Measurements from ENCODE around the gene CTSF. TPM values are rescaled to one million over a fixed set of nuclear protein-coding genes. Genes with fewer than 3 reads are reported as not detected.

Gene CTSF
- total RNA-seq, 4 donors from 2014 or later: 49.1 to 87.0 (median 60.6) TPM

DNA sequence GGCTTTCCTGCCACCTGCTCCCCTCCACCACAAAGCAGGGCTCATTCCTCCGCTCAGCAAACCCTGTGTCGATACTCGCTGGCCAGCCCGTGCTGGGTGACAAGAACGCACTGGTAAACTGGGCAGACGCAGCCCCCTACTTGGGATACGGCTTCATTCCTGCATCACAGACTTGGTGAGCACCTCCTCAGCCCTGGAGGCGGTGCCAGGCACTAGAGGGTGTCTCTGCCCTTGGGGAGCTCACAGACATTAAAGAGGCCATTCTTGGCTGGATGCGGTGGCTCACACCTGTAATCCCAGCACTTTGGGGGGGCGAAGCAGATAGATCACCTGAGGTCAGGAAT, 28.6 kb downstream of the CTSF start:
- no peaks in the 10 kb centered on the region for H3K27me3 ChIP-seq
- peaks cover 2 to 17% of the 10 kb centered on the region in 2 donors for H3K4me1 ChIP-seq
- no peak overlapping the region for H3K4me3 ChIP-seq
- H3K36me3 ChIP-seq: peaks cover 0 to 28% of the 10 kb centered on the region in 2 donors
- intact Hi-C loops (cut with DNase I; ENCODE audit: low total_unique reads) (no loop called here), in situ Hi-C loops (cut with MboI; ENCODE audit: low sequenced_read_pairs in 4 of 4) (no loop called here)
- no peak overlapping the region for H3K27ac ChIP-seq
- ATAC-seq (no peak), DNase-seq (no peak)
- TF ChIP-seq POLR2A (IDR thresholded peaks at IDR 0.05): no peak
- TF ChIP-seq, protein P1, sequence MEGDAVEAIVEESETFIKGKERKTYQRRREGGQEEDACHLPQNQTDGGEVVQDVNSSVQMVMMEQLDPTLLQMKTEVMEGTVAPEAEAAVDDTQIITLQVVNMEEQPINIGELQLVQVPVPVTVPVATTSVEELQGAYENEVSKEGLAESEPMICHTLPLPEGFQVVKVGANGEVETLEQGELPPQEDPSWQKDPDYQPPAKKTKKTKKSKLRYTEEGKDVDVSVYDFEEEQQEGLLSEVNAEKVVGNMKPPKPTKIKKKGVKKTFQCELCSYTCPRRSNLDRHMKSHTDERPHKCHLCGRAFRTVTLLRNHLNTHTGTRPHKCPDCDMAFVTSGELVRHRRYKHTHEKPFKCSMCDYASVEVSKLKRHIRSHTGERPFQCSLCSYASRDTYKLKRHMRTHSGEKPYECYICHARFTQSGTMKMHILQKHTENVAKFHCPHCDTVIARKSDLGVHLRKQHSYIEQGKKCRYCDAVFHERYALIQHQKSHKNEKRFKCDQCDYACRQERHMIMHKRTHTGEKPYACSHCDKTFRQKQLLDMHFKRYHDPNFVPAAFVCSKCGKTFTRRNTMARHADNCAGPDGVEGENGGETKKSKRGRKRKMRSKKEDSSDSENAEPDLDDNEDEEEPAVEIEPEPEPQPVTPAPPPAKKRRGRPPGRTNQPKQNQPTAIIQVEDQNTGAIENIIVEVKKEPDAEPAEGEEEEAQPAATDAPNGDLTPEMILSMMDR (IDR thresholded peaks at IDR 0.05 in 4 of 5, conservative IDR thresholded peaks at IDR 0.05 in 1 of 5): no peak
- H3K9me3 ChIP-seq: no peaks in the 10 kb centered on the region

DNA sequence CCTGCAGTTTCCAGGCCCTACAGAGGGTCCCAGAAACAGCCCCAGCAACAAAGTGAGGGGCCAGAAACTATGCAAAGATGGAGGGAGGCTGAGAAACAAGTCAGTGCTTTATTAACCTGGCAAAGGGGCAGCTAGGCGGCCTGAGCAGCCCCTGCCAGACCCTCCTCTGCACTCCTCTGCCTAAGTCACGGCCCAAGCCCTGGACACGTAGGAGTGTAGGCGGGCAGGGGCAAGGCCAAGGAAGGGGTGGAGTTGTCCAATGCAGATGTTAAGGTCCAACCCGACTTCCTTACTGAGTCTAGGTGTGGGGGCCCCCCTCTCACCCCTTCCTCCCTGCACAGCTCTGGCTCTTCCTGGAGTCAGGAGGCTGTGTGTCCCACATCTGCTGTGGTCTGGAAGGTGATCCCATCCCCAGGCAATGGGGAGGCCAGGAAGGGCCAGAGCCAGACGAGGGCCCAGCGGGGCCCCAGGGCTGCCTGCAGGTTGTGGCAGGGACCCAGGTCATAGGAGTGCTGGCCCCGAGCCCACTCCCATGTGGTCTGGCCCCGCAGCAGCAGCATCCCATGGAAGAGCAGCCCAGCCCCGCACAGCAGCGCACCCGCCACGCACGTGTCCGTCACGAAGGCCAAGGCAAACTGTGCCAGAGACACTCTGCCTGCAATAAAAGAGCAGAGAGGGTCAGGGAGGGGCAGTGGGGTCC, 29.1 kb downstream of the CTSF start:
- in situ Hi-C loops (cut with MboI; ENCODE audit: low sequenced_read_pairs in 4 of 4): no loop called here
- Histone ChIP-seq H3K4me1 (peaks cover 0 to 14% of the 10 kb centered on the region in 2 donors), H3K36me3 (peaks cover 0 to 28% of the 10 kb centered on the region in 2 donors), H3K27me3 (no peaks in the 10 kb centered on the region), H3K4me3 (no peak overlapping the region), H3K27ac (no peak overlapping the region), H3K9me3 (no peaks in the 10 kb centered on the region)
- intact Hi-C loops (cut with DNase I; ENCODE audit: low total_unique reads): no loop called here
- DNase-seq: no peak
- no peak for ATAC-seq
- TF ChIP-seq, protein P1 (IDR thresholded peaks at IDR 0.05 in 4 of 5, conservative IDR thresholded peaks at IDR 0.05 in 1 of 5): no peak
- TF ChIP-seq POLR2A (IDR thresholded peaks at IDR 0.05): no peak

DNA sequence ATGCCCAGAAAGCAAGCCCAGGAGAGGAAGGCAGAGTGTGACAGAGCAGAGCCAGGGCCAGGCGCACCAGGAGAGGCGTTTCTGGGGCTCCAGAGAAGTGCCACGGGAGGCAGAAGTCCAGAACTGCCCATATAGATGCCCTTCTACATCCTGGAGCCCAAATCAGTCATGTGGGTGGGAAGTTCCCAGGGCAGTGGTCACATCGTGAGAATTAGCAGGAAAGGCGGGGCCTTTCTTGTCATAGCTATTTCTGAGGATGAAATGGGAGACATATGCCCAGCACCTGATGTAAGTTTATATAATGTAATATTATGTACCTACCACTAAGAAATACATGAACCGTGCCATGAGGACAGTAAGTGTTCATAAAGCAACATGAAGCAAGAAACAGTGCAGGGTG, 35.6 kb downstream of the CTSF start:
- intact Hi-C loops (cut with DNase I; ENCODE audit: low total_unique reads): no loop called here
- H3K4me1 ChIP-seq: no peaks in the 10 kb centered on the region
- peaks cover 0 to 24% of the 10 kb centered on the region in 2 donors for H3K36me3 ChIP-seq
- no peak for DNase-seq
- no peak for TF ChIP-seq POLR2A (IDR thresholded peaks at IDR 0.05)
- TF ChIP-seq, protein P1 (IDR thresholded peaks at IDR 0.05 in 4 of 5, conservative IDR thresholded peaks at IDR 0.05 in 1 of 5): no peak
- H3K27ac ChIP-seq: no peak overlapping the region
- no peak overlapping the region for H3K4me3 ChIP-seq
- in situ Hi-C loops (cut with MboI; ENCODE audit: low sequenced_read_pairs in 4 of 4): no loop called here
- H3K9me3 ChIP-seq: no peaks in the 10 kb centered on the region
- H3K27me3 ChIP-seq: no peaks in the 10 kb centered on the region
- ATAC-seq: no peak

DNA sequence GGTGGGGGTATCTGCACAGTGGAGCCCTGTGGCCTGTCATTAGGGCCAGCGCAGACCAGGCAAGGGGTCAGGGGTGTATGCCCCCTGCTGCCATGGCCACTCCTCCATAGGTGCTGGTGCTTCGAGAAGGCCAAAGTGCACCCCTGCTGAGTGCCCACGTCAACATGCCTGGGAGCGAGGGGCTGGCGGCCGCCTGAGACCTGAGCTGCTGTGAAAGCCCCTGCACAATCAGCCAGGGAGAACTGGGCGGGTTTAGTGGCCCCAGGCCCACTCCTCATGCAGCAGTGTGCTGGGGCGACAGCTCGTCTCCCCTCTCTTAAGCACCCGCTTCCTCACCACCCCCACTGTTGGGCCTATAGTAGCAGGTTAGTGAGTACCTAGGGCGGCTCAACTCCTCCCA, 36.6 kb downstream of the CTSF start:
- DNase-seq (no peak), ATAC-seq (no peak)
- Histone ChIP-seq H3K4me1 (no peaks in the 10 kb centered on the region), H3K27me3 (no peaks in the 10 kb centered on the region), H3K4me3 (no peak overlapping the region), H3K9me3 (no peaks in the 10 kb centered on the region), H3K36me3 (peaks cover 0 to 16% of the 10 kb centered on the region in 2 donors), H3K27ac (no peak overlapping the region)
- in situ Hi-C loops (cut with MboI; ENCODE audit: low sequenced_read_pairs in 4 of 4): no loop called here
- TF ChIP-seq, protein P1 (IDR thresholded peaks at IDR 0.05 in 4 of 5, conservative IDR thresholded peaks at IDR 0.05 in 1 of 5): no peak
- no peak for TF ChIP-seq POLR2A (IDR thresholded peaks at IDR 0.05)
- intact Hi-C loops (cut with DNase I; ENCODE audit: low total_unique reads): no loop called here

Measured in gastrocnemius medialis (tissue), 4 donors.